GM12875 (cell line): Measurements from ENCODE around the gene DLG1.

ENCODE experiments used
- H3K4me3 ChIP-seq: one replicate; pipeline ENCODE4 v1.5.1; 2011; ENCODE audit warnings: low read depth, low read length, control low read depth
- CTCF ChIP-seq: IDR thresholded peaks from 2 replicates; pipeline ENCODE4 v1.5.1; 2011; ENCODE audit warnings: low read depth, mild to moderate bottlenecking, control low read depth, inconsistent platforms, low read length, moderate library complexity, borderline replicate concordance; ENCODE audit not compliant: insufficient read depth

The DLG1 gene

GRCh38 chr3:197031315-197032285, 266.8 kb downstream of the DLG1 start:
- no peak for TF ChIP-seq CTCF
- no peak overlapping the region for H3K4me3 ChIP-seq

- H3K4me3 ChIP-seq, result no peak overlapping the region
- no peak for TF ChIP-seq CTCF
Measured at GRCh38 chr3:197030379-197031314, 267.8 kb downstream of the DLG1 start.

GRCh38 chr3:197029511-197030167, 268.8 kb downstream of the DLG1 start, which contains the start of gene MELTF:
Gene MELTF, minus strand, starts transcription at chr3:197029817. Its CDS starts 115 bp downstream, at chr3:197029702.
- TF ChIP-seq CTCF, result peak; percentile 94
- H3K4me3 ChIP-seq, result peak within 1 kb of the TSS; percentile 89

GRCh38 chr3:197028728-197029510, 269.5 kb downstream of the DLG1 start:
- peak overlapping the region; percentile 89 for H3K4me3 ChIP-seq
- no peak for TF ChIP-seq CTCF

GRCh38 chr3:197027896-197028727, 270.3 kb downstream of the DLG1 start:
- no peak for TF ChIP-seq CTCF
- H3K4me3 ChIP-seq, result peak overlapping the region; percentile 89
